HepG2 (cell line): ENCODE data around the gene MRPL18. TPM values are rescaled to one million over a fixed set of nuclear protein-coding genes. Genes with fewer than 3 reads are reported as not detected.

Experiments
- CAMTA2 ChIP-seq: sonication (generic); formaldehyde crosslinking; IDR thresholded peaks from 2 replicates; pipeline ENCODE4 v1.4.0; 2020; ENCODE audit warnings: mild to moderate bottlenecking, missing genetic modification reagents, borderline replicate concordance
- E2F2 ChIP-seq: sonication (generic); formaldehyde crosslinking; IDR thresholded peaks from 2 replicates; pipeline ENCODE4 v1.4.0; 2020; ENCODE audit warnings: missing genetic modification reagents, borderline replicate concordance
- ETV6 ChIP-seq: sonication (generic); formaldehyde crosslinking; conservative IDR thresholded peaks from 2 replicates; pipeline ENCODE4 v1.4.0; 2020; ENCODE audit warnings: missing genetic modification reagents
- HDAC1 ChIP-seq: sonication (generic); formaldehyde crosslinking; IDR thresholded peaks from 2 replicates; pipeline ENCODE4 v1.5.1; 2020; ENCODE audit warnings: mild to moderate bottlenecking, missing genetic modification reagents
- HNRNPUL1 ChIP-seq: fragments of 200-400 bp; formaldehyde crosslinking; IDR thresholded peaks from 2 replicates; pipeline ENCODE4 v1.6.1; 2017; ENCODE audit warnings: low read depth, mild to moderate bottlenecking, low read length, moderate library complexity
- HOXA3 ChIP-seq: sonication (generic); formaldehyde crosslinking; IDR thresholded peaks from 2 replicates; pipeline ENCODE4 v1.5.0; 2020; ENCODE audit warnings: missing genetic modification reagents
- KAT8 ChIP-seq: IDR thresholded peaks from 2 replicates; pipeline ENCODE4 v1.6.1; 2016; ENCODE audit warnings: missing genetic modification reagents, missing compliant biosample characterization
- PCBP1 ChIP-seq: fragments of 200-400 bp; formaldehyde crosslinking; IDR thresholded peaks from 2 replicates; pipeline ENCODE4 v1.6.1; 2017; ENCODE audit warnings: mild to moderate bottlenecking, low read depth, low read length, borderline replicate concordance
- SAFB2 ChIP-seq: sonication (generic); formaldehyde crosslinking; IDR thresholded peaks from 2 replicates; pipeline ENCODE4 v1.5.1; 2020; ENCODE audit warnings: missing genetic modification reagents, low read depth, mild to moderate bottlenecking, borderline replicate concordance
- SMYD3 ChIP-seq: sonication (generic); formaldehyde crosslinking; IDR thresholded peaks from 2 replicates; pipeline ENCODE4 v1.8.1; 2023; ENCODE audit warnings: mild to moderate bottlenecking, missing genetic modification reagents
- WIZ ChIP-seq: sonication (generic); formaldehyde crosslinking; IDR thresholded peaks from 2 replicates; pipeline ENCODE4 v1.5.1; 2020; ENCODE audit warnings: mild to moderate bottlenecking, missing genetic modification reagents
- ZEB1 ChIP-seq: IDR thresholded peaks from 2 replicates; pipeline ENCODE4 v1.6.1; 2012; ENCODE audit warnings: mild to moderate bottlenecking, low read depth, inconsistent platforms; ENCODE audit not compliant: insufficient replicate concordance
- ZFP36 ChIP-seq: fragments of 150-350 bp; IDR thresholded peaks from 2 replicates; pipeline ENCODE4 v1.6.1; 2018; ENCODE audit warnings: borderline replicate concordance, low read length, low read depth; ENCODE audit not compliant: partially characterized antibody
- ZNF281 ChIP-seq: sonication (generic); formaldehyde crosslinking; IDR thresholded peaks from 2 replicates; pipeline ENCODE4 v1.4.0; 2020; ENCODE audit warnings: missing genetic modification reagents, borderline replicate concordance
- ZNF546 ChIP-seq: sonication (generic); formaldehyde crosslinking; conservative IDR thresholded peaks from 2 replicates; pipeline ENCODE4 v1.8.1; 2023; ENCODE audit warnings: mild to moderate bottlenecking, missing genetic modification reagents
- ZNF615 ChIP-seq: sonication (generic); formaldehyde crosslinking; IDR thresholded peaks from 2 replicates; pipeline ENCODE4 v1.5.0; 2020; ENCODE audit warnings: mild to moderate bottlenecking, missing genetic modification reagents, borderline replicate concordance
- ZNF775 ChIP-seq: sonication (generic); formaldehyde crosslinking; IDR thresholded peaks from 2 replicates; pipeline ENCODE4 v1.4.0; 2020; ENCODE audit warnings: missing genetic modification reagents, mild to moderate bottlenecking, moderate library complexity, borderline replicate concordance
- polyA plus RNA-seq, 8 experiments: library from polyadenylated mRNA; depleted of rRNA in 3 of 8; stranded (reverse) in 7 of 8; unstranded in 1 of 8; fragments of >200 nt; fragmentation: Illumina TruSeq in 4 of 8; extraction: Trizol in 4 of 8; gene quantifications; 2 replicates each; pipeline versions ENCODE4 v1.2.1 to v1.2.3, GENCODE V29; 2011 to 2016; ENCODE audit warnings: low read depth in 4 of 8, missing spikeins in 1 of 8, mixed read lengths in 1 of 8; ENCODE audit not compliant: insufficient read depth in 1 of 8
- total RNA-seq, 5 experiments: library from RNA; depleted of rRNA; stranded (reverse); fragments of >200 nt; fragmentation: Illumina TruSeq; extraction: Trizol; gene quantifications; 2 replicates each; pipeline ENCODE4 v1.2.3, GENCODE V29; 2016; ENCODE audit warnings: low read depth in 1 of 5
- TF ChIP-seq, protein P1 (sequence below), 2 experiments: sonication (generic) in 1 of 2; formaldehyde crosslinking in 1 of 2; IDR thresholded peaks; 2 replicates each; pipeline versions ENCODE4 v1.6.1 to v1.9.0; 2014 to 2022; ENCODE audit warnings: antibody characterized with exemption in 1 of 2, borderline replicate concordance in 1 of 2, inconsistent platforms in 1 of 2, low read depth in 1 of 2, missing genetic modification reagents in 1 of 2

MRPL18 gene
- total and polyA plus RNA-seq, 2 of the 13 experiments (the other 11 are each of a cell fraction or from before 2014, with no cell fraction given) = 85.6 to 176 TPM

GRCh38 chr6:159790149-159790955 lies at the start of gene MRPL18 (continued):
- TF ChIP-seq, protein P1, sequence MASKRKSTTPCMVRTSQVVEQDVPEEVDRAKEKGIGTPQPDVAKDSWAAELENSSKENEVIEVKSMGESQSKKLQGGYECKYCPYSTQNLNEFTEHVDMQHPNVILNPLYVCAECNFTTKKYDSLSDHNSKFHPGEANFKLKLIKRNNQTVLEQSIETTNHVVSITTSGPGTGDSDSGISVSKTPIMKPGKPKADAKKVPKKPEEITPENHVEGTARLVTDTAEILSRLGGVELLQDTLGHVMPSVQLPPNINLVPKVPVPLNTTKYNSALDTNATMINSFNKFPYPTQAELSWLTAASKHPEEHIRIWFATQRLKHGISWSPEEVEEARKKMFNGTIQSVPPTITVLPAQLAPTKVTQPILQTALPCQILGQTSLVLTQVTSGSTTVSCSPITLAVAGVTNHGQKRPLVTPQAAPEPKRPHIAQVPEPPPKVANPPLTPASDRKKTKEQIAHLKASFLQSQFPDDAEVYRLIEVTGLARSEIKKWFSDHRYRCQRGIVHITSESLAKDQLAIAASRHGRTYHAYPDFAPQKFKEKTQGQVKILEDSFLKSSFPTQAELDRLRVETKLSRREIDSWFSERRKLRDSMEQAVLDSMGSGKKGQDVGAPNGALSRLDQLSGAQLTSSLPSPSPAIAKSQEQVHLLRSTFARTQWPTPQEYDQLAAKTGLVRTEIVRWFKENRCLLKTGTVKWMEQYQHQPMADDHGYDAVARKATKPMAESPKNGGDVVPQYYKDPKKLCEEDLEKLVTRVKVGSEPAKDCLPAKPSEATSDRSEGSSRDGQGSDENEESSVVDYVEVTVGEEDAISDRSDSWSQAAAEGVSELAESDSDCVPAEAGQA (IDR thresholded peaks at IDR 0.05; ENCODE audit: low read depth) = no peak
- TF ChIP-seq, protein P1 (CRISPR knock-in tag; IDR thresholded peaks at IDR 0.05; ENCODE audit: borderline replicate concordance) = 0 out of 2 replicates have a peak, but pooled peaks have one; percentile 43
- no peak for TF ChIP-seq ZNF546 (CRISPR knock-in tag)
- TF ChIP-seq HNRNPUL1 = no peak
- TF ChIP-seq HOXA3 (CRISPR knock-in tag) = peak; percentile 68; the same call in 1 of the 2 replicates
- TF ChIP-seq ZNF615 = peak; percentile 8; the same call in 1 of the 2 replicates
- peak; percentile 71 for TF ChIP-seq KAT8 (CRISPR knock-in tag)
- TF ChIP-seq ZEB1 = no peak
- TF ChIP-seq SAFB2 (CRISPR knock-in tag) = no peak
- TF ChIP-seq HDAC1 (CRISPR knock-in tag) = peak; percentile 81
- no peak for TF ChIP-seq E2F2
- TF ChIP-seq WIZ (CRISPR knock-in tag) = peak; percentile 54; the same call in 1 of the 2 replicates
- TF ChIP-seq ZNF775 (CRISPR knock-in tag) = no peak
- no peak for TF ChIP-seq SMYD3
- TF ChIP-seq PCBP1 = peak; percentile 96
- no peak for TF ChIP-seq CAMTA2 (CRISPR knock-in tag)
- TF ChIP-seq ZNF281 = no peak
- peak; percentile 20 for TF ChIP-seq ETV6
- no peak for TF ChIP-seq ZFP36
